Measurements from ENCODE around the gene AGAP1.
A peak's percentile ranks its signal among the peaks of the same experiment; 100 is the strongest.

The AGAP1 gene

DNA sequence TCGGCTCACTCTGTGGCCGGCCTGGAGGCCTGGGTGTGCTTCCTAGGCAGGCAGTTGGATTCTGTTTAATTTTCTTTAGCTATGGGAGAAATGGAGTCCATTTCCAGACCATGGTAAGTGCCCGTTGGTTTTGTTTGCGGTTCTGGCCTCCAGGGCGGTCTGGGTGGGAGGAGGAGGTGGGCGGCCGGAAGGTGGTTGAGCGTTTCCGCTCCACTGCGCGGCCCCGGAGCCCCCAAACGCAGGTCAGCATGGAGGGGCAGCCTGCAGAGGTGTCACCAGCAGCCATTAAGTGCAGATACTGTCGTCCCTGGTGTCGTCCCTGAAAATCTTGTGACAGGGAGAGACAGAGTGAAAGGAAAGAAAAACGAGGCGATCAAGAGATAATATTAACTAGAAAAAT is 370.5 kb downstream of the AGAP1 start:
- no peak overlapping the region for H3K4me3 ChIP-seq
- peak; percentile 53 for DNase-seq (ENCODE audit: low spot score)
- H3K27ac ChIP-seq: no peak overlapping the region
- TF ChIP-seq, protein P1, sequence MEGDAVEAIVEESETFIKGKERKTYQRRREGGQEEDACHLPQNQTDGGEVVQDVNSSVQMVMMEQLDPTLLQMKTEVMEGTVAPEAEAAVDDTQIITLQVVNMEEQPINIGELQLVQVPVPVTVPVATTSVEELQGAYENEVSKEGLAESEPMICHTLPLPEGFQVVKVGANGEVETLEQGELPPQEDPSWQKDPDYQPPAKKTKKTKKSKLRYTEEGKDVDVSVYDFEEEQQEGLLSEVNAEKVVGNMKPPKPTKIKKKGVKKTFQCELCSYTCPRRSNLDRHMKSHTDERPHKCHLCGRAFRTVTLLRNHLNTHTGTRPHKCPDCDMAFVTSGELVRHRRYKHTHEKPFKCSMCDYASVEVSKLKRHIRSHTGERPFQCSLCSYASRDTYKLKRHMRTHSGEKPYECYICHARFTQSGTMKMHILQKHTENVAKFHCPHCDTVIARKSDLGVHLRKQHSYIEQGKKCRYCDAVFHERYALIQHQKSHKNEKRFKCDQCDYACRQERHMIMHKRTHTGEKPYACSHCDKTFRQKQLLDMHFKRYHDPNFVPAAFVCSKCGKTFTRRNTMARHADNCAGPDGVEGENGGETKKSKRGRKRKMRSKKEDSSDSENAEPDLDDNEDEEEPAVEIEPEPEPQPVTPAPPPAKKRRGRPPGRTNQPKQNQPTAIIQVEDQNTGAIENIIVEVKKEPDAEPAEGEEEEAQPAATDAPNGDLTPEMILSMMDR (IDR thresholded peaks at IDR 0.05): no peak

DNA sequence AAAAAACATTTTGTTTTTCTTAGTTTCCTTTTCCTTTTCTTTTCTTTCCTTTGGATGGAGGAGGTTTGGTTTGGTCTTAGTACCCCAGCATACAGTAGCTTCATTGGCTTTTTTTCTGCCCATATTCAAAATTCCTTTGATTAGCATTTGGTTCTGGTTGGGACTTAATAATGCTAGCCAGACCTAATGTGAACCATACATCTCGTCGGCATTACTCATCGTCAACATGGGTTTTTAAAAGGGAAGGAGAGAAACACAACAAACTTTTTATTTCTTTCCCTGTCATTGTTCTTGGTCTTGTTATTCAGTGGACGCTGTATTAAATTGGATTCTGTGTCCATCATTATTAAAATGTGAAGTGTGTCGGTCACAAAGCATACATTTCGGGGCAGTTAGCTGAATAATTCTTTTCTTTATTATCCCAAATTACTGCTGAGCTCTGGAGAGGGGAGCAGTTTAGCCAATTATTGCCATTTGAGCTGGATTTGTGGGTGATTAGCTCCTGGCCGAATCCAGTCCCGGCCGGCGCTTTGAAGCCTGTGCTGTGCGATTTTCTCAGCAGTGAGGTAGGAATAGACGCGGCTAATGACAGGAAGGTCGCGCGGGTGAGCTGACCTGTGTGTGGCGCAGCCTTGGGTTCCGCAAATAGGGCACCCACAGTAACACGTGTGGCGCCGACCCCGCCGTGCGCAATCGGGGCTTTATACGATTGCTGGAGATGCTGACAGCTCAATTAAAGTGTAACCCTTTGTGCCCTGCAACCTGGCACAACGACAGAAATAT is 371.1 kb downstream of the AGAP1 start:
- TF ChIP-seq, protein P1 (IDR thresholded peaks at IDR 0.05): no peak
- Histone ChIP-seq H3K4me3 (no peak overlapping the region), H3K27ac (no peak overlapping the region)
- DNase-seq (ENCODE audit: low spot score): peak; percentile 9

DNA sequence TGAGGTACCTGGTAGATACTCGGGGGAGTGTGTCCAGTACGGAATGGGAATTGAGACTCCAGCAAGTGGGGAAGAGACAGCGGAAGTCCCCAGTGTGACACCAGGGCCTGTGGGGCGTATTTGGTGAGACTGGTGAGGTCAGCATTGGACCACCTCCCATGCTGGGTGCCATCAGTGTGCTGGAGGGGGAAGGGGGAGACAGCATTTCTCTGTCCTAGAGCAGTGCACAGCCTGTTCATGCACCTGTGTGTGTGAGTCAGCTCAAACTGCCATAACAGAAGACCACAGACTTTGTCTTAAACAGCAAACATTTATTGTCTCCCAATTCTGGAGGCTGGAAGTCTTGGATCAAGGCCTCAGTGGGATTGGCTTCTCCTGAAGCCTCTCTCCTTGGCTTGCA is 372.5 kb downstream of the AGAP1 start:
- no peak overlapping the region for H3K27ac ChIP-seq
- DNase-seq (ENCODE audit: low spot score): peak; percentile 31
- no peak overlapping the region for H3K4me3 ChIP-seq
- TF ChIP-seq, protein P1 (IDR thresholded peaks at IDR 0.05): no peak

DNA sequence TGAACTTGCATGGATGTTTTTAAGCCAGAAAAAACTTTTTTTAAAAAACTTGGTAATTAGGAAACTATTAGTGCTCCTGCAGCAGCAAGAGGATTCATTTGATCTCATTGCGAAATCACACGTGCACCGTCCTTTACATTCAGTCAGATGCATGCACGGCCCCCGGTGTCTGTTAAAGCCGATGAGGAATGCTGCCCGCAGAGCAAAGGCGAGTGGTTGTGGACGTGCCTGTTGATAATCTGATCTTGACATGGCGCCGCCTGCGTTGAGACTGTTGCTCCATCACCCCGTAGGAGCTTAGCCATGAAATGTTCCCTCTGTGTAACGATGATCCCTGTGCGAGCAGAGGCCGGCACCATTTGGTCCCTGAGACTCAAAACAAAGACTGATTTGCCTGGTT is 374.4 kb downstream of the AGAP1 start:
- Histone ChIP-seq H3K27ac (no peak overlapping the region), H3K4me3 (no peak overlapping the region)
- peak; percentile 68 for DNase-seq (ENCODE audit: low spot score)
- TF ChIP-seq, protein P1 (IDR thresholded peaks at IDR 0.05): no peak

DNA sequence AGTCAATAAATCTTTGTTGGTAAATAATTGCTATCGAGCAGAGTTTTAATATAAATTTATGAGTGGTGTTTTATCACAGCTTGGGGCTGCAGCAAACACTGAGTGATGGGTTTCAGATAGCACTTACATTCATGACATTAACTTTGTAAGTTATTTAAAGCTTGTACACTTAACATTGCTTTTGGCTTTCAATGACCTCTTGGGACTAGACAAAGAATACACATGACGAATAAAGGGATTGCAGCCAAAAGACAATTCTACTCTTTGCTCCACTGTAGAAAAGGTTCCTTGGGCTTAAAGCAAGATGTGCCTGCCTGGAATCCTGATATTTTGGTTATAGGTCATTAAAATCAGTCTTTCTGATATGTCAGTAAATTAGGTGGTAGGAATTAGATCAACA is 374.8 kb downstream of the AGAP1 start:
- no peak for DNase-seq (ENCODE audit: low spot score)
- no peak overlapping the region for H3K4me3 ChIP-seq
- no peak overlapping the region for H3K27ac ChIP-seq
- TF ChIP-seq, protein P1 (IDR thresholded peaks at IDR 0.05): no peak

DNA sequence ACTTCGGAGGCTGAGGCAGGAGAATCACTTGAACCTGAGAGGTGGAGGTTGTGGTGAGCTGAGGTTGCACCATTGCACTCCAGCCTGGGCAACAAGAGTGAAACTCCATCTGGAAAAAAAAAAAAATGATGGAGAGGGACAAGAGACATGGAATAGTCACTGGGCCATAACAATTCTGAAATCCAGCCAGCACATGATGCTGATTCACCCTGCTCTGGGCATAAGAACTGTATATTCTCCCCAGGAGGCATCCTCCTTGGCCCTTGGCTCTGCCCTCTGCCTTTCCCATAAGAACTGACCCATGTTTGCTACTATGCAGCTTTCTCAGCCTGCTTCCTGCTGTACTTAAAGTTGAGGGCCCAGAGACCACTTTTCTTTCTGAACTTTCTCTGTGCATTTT is 376.7 kb downstream of the AGAP1 start:
- Histone ChIP-seq H3K4me3 (no peak overlapping the region), H3K27ac (no peak overlapping the region)
- DNase-seq (ENCODE audit: low spot score): no peak
- TF ChIP-seq, protein P1 (IDR thresholded peaks at IDR 0.05): no peak

DNA sequence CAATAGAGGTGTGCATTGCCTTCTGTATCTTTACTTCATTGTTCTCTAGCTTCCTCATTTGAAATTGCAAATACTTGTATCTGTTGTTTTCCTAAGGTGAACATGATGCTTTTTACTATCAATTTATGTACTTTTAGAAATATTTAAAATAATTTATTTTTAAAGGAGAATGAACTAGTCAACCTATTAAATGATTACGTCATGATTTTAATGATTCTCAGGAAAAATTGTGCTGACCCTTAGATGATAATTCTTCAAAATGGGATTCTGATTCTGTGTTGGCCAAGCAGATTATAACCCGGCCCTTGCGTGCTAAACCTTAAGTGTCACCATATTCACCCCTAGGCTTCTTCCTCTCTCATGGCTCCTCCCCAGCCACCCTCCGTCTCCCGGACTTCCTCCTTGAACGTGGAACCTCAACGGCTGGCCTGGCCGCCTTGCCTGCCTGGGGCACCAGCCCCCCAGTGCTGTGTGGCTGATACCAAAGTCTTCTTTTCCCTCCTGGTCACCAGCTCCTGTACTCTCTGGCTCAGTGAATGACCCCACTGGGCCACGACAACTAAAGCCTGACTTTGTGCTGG is 382.3 kb downstream of the AGAP1 start:
- Histone ChIP-seq H3K4me3 (no peak overlapping the region), H3K27ac (no peak overlapping the region)
- TF ChIP-seq, protein P1 (IDR thresholded peaks at IDR 0.05): no peak
- DNase-seq (ENCODE audit: low spot score): no peak
